ENCODE data around the gene DDX3X. TPM values are rescaled to one million over a fixed set of nuclear protein-coding genes. Genes with fewer than 3 reads are reported as not detected.
A peak's percentile ranks its signal among the peaks of the same experiment; 100 is the strongest.

DDX3X gene
- total and polyA plus RNA-seq, 2 of the 13 experiments (the other 11 are each of a cell fraction or from before 2014, with no cell fraction given) = 53.5 to 239 TPM

DNA sequence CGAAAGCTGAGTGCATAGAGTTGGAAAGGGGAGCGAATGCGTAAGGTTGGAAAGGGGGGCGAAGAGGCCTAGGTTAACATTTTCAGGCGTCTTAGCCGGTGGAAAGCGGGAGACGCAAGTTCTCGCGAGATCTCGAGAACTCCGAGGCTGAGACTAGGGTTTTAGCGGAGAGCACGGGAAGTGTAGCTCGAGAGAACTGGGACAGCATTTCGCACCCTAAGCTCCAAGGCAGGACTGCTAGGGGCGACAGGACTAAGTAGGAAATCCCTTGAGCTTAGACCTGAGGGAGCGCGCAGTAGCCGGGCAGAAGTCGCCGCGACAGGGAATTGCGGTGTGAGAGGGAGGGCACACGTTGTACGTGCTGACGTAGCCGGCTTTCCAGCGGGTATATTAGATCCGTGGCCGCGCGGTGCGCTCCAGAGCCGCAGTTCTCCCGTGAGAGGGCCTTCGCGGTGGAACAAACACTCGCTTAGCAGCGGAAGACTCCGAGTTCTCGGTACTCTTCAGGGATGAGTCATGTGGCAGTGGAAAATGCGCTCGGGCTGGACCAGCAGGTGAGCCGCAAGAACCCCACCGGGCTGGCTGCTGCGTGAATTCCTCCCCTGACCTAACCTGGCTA lies at the start of gene DDX3X (continued):
- TF ChIP-seq ARID2 (CRISPR knock-in tag; IDR thresholded peaks at IDR 0.05; ENCODE audit: borderline replicate concordance) (0 out of 2 replicates have a peak, but pooled peaks have one; percentile 56), TGIF2 (CRISPR knock-in tag; IDR thresholded peaks at IDR 0.05) (0 out of 2 replicates have a peak, but pooled peaks have one; percentile 35), SOX13 (IDR thresholded peaks at IDR 0.05) (no peak), SOX13 (CRISPR knock-in tag; conservative IDR thresholded peaks at IDR 0.05 in 1 of 2, IDR thresholded peaks at IDR 0.05 in 1 of 2) (peak in 1 of 2 experiments; percentile 22; a peak in 1 of 4 replicates), EEA1 (CRISPR knock-in tag; IDR thresholded peaks at IDR 0.05; ENCODE audit: borderline replicate concordance) (no peak), TSC22D2 (CRISPR knock-in tag; IDR thresholded peaks at IDR 0.05; ENCODE audit: borderline replicate concordance) (no peak), HDAC1 (CRISPR knock-in tag; IDR thresholded peaks at IDR 0.05) (no peak; the same call in 1 of the 2 replicates), RFXANK (CRISPR knock-in tag; IDR thresholded peaks at IDR 0.05) (no peak), ZNF766 (CRISPR knock-in tag; IDR thresholded peaks at IDR 0.05; ENCODE audit: borderline replicate concordance) (no peak; the same call in 1 of the 2 replicates), GATA4 (IDR thresholded peaks at IDR 0.05; ENCODE audit: borderline replicate concordance, low read depth) (peak; percentile 72; the same call in 1 of the 2 replicates), ZNF674 (CRISPR knock-in tag; IDR thresholded peaks at IDR 0.05; ENCODE audit: low read depth) (no peak), RBM22 (optimal IDR thresholded peaks at IDR 0.05; ENCODE audit: low read length) (peak; percentile 89), POLR2A (IDR thresholded peaks at IDR 0.05; ENCODE audit: insufficient read depth in 1 of 2, low read depth in 2 of 2, low read length in 2 of 2) (peak; percentile 99 to 100), ZNF232 (CRISPR knock-in tag; IDR thresholded peaks at IDR 0.05; ENCODE audit: borderline replicate concordance) (peak; percentile 24; the same call in 1 of the 2 replicates), ZNF44 (CRISPR knock-in tag; IDR thresholded peaks at IDR 0.05) (no peak), ZNF777 (CRISPR knock-in tag; IDR thresholded peaks at IDR 0.05) (no peak), ZNF703 (CRISPR knock-in tag; IDR thresholded peaks at IDR 0.05; ENCODE audit: borderline replicate concordance) (0 out of 2 replicates have a peak, but pooled peaks have one; percentile 30), MZF1 (CRISPR knock-in tag; IDR thresholded peaks at IDR 0.05; ENCODE audit: borderline replicate concordance) (no peak)
- TF ChIP-seq, protein P1, sequence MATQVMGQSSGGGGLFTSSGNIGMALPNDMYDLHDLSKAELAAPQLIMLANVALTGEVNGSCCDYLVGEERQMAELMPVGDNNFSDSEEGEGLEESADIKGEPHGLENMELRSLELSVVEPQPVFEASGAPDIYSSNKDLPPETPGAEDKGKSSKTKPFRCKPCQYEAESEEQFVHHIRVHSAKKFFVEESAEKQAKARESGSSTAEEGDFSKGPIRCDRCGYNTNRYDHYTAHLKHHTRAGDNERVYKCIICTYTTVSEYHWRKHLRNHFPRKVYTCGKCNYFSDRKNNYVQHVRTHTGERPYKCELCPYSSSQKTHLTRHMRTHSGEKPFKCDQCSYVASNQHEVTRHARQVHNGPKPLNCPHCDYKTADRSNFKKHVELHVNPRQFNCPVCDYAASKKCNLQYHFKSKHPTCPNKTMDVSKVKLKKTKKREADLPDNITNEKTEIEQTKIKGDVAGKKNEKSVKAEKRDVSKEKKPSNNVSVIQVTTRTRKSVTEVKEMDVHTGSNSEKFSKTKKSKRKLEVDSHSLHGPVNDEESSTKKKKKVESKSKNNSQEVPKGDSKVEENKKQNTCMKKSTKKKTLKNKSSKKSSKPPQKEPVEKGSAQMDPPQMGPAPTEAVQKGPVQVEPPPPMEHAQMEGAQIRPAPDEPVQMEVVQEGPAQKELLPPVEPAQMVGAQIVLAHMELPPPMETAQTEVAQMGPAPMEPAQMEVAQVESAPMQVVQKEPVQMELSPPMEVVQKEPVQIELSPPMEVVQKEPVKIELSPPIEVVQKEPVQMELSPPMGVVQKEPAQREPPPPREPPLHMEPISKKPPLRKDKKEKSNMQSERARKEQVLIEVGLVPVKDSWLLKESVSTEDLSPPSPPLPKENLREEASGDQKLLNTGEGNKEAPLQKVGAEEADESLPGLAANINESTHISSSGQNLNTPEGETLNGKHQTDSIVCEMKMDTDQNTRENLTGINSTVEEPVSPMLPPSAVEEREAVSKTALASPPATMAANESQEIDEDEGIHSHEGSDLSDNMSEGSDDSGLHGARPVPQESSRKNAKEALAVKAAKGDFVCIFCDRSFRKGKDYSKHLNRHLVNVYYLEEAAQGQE (IDR thresholded peaks at IDR 0.05; ENCODE audit: borderline replicate concordance in 1 of 2, low read depth in 1 of 2, low read length in 2 of 2) = peak in 1 of 2 experiments; percentile 31; a peak in 1 of 4 replicates
- TF ChIP-seq, protein P2, sequence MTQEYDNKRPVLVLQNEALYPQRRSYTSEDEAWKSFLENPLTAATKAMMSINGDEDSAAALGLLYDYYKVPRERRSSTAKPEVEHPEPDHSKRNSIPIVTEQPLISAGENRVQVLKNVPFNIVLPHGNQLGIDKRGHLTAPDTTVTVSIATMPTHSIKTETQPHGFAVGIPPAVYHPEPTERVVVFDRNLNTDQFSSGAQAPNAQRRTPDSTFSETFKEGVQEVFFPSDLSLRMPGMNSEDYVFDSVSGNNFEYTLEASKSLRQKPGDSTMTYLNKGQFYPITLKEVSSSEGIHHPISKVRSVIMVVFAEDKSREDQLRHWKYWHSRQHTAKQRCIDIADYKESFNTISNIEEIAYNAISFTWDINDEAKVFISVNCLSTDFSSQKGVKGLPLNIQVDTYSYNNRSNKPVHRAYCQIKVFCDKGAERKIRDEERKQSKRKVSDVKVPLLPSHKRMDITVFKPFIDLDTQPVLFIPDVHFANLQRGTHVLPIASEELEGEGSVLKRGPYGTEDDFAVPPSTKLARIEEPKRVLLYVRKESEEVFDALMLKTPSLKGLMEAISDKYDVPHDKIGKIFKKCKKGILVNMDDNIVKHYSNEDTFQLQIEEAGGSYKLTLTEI (CRISPR knock-in tag; conservative IDR thresholded peaks at IDR 0.05) = no peak
- TF ChIP-seq, protein P3, sequence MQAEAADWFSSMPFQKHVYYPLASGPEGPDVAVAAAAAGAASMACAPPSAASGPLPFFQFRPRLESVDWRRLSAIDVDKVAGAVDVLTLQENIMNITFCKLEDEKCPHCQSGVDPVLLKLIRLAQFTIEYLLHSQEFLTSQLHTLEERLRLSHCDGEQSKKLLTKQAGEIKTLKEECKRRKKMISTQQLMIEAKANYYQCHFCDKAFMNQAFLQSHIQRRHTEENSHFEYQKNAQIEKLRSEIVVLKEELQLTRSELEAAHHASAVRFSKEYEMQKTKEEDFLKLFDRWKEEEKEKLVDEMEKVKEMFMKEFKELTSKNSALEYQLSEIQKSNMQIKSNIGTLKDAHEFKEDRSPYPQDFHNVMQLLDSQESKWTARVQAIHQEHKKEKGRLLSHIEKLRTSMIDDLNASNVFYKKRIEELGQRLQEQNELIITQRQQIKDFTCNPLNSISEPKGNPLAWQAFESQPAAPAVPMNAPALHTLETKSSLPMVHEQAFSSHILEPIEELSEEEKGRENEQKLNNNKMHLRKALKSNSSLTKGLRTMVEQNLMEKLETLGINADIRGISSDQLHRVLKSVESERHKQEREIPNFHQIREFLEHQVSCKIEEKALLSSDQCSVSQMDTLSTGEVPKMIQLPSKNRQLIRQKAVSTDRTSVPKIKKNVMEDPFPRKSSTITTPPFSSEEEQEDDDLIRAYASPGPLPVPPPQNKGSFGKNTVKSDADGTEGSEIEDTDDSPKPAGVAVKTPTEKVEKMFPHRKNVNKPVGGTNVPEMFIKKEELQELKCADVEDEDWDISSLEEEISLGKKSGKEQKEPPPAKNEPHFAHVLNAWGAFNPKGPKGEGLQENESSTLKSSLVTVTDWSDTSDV (CRISPR knock-in tag; IDR thresholded peaks at IDR 0.05) = no peak

Data from HepG2 (cell line).